ENCODE data around the gene CROCC2. TPM values are rescaled to one million over a fixed set of nuclear protein-coding genes. Genes with fewer than 3 reads are reported as not detected.

CROCC2 gene
- polyA plus RNA-seq, 1 of the 3 experiments (the other 2 are of a cell fraction): not detected

GRCh38 chr2:240982821-240983281 is 76.7 kb downstream of the CROCC2 start (continued):
- TF ChIP-seq REST (IDR thresholded peaks at IDR 0.05; ENCODE audit: low read depth, low read length) (no peak), YY1 (IDR thresholded peaks at IDR 0.05; ENCODE audit: low read depth) (no peak), NFIC (IDR thresholded peaks at IDR 0.05; ENCODE audit: borderline replicate concordance) (no peak), FOXJ3 (CRISPR knock-in tag; IDR thresholded peaks at IDR 0.05) (no peak), MAX (IDR thresholded peaks at IDR 0.05; ENCODE audit: low read depth) (no peak)

GRCh38 chr2:240983361-240983995 is 77.3 kb downstream of the CROCC2 start:
- H3K27me3 ChIP-seq (ENCODE audit: insufficient read depth): no peaks in the 10 kb centered on the region
- no peak overlapping the region for H3K4me3 ChIP-seq (ENCODE audit: low read depth in 2 of 2, low read length in 1 of 2)
- TF ChIP-seq ELF1 (IDR thresholded peaks at IDR 0.05): no peak
- TF ChIP-seq, protein P1, sequence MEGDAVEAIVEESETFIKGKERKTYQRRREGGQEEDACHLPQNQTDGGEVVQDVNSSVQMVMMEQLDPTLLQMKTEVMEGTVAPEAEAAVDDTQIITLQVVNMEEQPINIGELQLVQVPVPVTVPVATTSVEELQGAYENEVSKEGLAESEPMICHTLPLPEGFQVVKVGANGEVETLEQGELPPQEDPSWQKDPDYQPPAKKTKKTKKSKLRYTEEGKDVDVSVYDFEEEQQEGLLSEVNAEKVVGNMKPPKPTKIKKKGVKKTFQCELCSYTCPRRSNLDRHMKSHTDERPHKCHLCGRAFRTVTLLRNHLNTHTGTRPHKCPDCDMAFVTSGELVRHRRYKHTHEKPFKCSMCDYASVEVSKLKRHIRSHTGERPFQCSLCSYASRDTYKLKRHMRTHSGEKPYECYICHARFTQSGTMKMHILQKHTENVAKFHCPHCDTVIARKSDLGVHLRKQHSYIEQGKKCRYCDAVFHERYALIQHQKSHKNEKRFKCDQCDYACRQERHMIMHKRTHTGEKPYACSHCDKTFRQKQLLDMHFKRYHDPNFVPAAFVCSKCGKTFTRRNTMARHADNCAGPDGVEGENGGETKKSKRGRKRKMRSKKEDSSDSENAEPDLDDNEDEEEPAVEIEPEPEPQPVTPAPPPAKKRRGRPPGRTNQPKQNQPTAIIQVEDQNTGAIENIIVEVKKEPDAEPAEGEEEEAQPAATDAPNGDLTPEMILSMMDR (IDR thresholded peaks at IDR 0.05): peak; percentile 35
- TF ChIP-seq RAD21 (IDR thresholded peaks at IDR 0.05; ENCODE audit: low read length): peak; percentile 41; the same call in 1 of the 2 replicates
- TF ChIP-seq, protein P2, sequence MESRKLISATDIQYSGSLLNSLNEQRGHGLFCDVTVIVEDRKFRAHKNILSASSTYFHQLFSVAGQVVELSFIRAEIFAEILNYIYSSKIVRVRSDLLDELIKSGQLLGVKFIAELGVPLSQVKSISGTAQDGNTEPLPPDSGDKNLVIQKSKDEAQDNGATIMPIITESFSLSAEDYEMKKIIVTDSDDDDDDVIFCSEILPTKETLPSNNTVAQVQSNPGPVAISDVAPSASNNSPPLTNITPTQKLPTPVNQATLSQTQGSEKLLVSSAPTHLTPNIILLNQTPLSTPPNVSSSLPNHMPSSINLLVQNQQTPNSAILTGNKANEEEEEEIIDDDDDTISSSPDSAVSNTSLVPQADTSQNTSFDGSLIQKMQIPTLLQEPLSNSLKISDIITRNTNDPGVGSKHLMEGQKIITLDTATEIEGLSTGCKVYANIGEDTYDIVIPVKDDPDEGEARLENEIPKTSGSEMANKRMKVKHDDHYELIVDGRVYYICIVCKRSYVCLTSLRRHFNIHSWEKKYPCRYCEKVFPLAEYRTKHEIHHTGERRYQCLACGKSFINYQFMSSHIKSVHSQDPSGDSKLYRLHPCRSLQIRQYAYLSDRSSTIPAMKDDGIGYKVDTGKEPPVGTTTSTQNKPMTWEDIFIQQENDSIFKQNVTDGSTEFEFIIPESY (IDR thresholded peaks at IDR 0.05; ENCODE audit: borderline replicate concordance, low read depth): no peak
- peak; percentile 33; the same call in 1 of the 2 replicates for TF ChIP-seq SMC3 (IDR thresholded peaks at IDR 0.05; ENCODE audit: low read depth, low read length)
- TF ChIP-seq REST (IDR thresholded peaks at IDR 0.05; ENCODE audit: low read depth, low read length): no peak
- DNase-seq: peak; percentile 76
- H3F3A ChIP-seq (replicated peaks; ENCODE audit: insufficient read depth): no peaks in the 10 kb centered on the region
- H3K9ac ChIP-seq: no peak overlapping the region
- POLR2A ChIA-PET: no interaction called here
- no peak overlapping the region for H3K4me2 ChIP-seq
- 11% methylated on average over 14 of the region's 45 CpGs for WGBS (ENCODE audit: low lambda C conversion rate)
- H3K4me1 ChIP-seq (ENCODE audit: control insufficient read depth in 1 of 2, insufficient read depth in 2 of 2, low read depth in 1 of 2, low read length in 1 of 2): peaks cover 0 to 5% of the 10 kb centered on the region in 2 experiments; a peak in 2 of 4 replicates
- H3K79me2 ChIP-seq (ENCODE audit: insufficient read depth): no peaks in the 10 kb centered on the region
- CTCF ChIA-PET: interaction anchor here (0.8 to 2.8 kb wide), 23 partner anchors 8 to 318 kb away, joined by 3 to 17 read pairs (median 4); no protein-coding TSS in a partner anchor
- H3K9me2 ChIP-seq: no peaks in the 10 kb centered on the region
- H3K9me3 ChIP-seq: no peaks in the 10 kb centered on the region
- H4K20me1 ChIP-seq (ENCODE audit: insufficient read depth): no peaks in the 10 kb centered on the region
- no peaks in the 10 kb centered on the region for H3K36me3 ChIP-seq (replicated peaks in 1 of 2; ENCODE audit: control insufficient read depth in 1 of 2, insufficient read depth in 2 of 2, low read length in 1 of 2)
- H3K27ac ChIP-seq (ENCODE audit: low read depth in 2 of 2, low read length in 1 of 2): no peak overlapping the region
- no peak overlapping the region for H2AFZ ChIP-seq (ENCODE audit: low read depth)
